ENCODE results near the gene LAP3. TPM values are rescaled to one million over a fixed set of nuclear protein-coding genes. Genes with fewer than 3 reads are reported as not detected.

LAP3 gene
- total RNA-seq, 1 donor, result 88.7 TPM

Other genes with a start within 250 kb of the LAP3 start
- gene QDPR, start 65.1 kb upstream of the LAP3 start, total RNA-seq, result 6.2 TPM
- gene CLRN2, start 62.0 kb upstream of the LAP3 start, total RNA-seq, result not detected
- gene MED28, start 37.4 kb downstream of the LAP3 start, total RNA-seq, result 18.5 TPM
- under 0.01 TPM for gene FAM184B, start 204.4 kb downstream of the LAP3 start, total RNA-seq
- gene DCAF16, start 233.6 kb downstream of the LAP3 start, total RNA-seq, result 50.5 TPM
- gene NCAPG, start 233.8 kb downstream of the LAP3 start, total RNA-seq, result 0.42 TPM

Measured in mononuclear cell (primary cell).